ENCODE measurements around the gene NR3C2.
A peak's percentile ranks its signal among the peaks of the same experiment; 100 is the strongest.

The NR3C2 gene

GRCh38 chr4:148441986-148442831 is at the start of gene NR3C2:
Gene NR3C2 (minus strand): TSS chr4:148442414.
- DNase-seq: peak; percentile 81

DNA sequence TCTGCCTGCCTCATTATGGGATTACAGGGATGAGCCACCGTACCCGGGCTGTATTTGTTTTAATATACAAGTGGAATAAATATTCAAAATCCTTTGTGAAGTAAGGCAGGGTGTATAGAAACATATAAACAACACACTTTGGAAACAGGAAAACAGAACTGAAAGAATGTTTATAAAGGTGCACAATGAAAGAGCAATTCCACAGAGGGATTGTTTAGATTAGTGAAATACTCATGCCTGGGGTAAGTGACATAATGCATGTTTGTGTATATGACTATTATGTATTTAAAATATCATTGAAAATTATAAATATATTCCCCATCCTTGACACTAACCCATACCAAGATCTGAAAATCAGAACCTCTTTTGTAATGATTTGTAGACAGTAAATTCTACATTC is 45.0 kb upstream of the NR3C2 start:
- no peak for DNase-seq

GRCh38 chr4:148481636-148482035 is 39.4 kb upstream of the NR3C2 start:
- DNase-seq: no peak

- DNase-seq: no peak
These were observed 35.1 kb upstream of the NR3C2 start for GRCh38 chr4:148477276-148477675.

- no peak for DNase-seq
These were observed 27.7 kb upstream of the NR3C2 start for GRCh38 chr4:148469938-148470337.

DNA sequence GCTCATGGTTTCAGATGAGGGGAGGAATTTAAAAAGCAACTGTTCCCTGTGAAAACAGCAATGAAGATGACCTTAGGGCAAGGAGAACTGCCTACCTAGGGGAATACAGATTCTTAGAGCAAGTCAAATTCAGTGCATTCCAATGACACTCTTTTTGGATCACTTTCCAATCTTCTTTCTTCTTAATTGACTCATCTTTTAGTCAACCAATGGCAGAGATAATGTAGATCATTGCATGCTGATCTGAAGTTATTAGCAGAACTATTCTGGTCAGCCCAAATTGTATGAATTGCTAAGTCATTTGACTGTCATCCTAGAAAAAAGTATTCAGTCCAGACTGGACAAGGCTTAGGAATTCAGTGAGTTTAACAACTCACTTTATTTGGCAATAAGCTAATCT is 12.6 kb upstream of the NR3C2 start:
- DNase-seq: no peak

- DNase-seq: no peak
These were observed 11.6 kb upstream of the NR3C2 start for GRCh38 chr4:148453833-148454232.

GRCh38 chr4:148452970-148453369 is 10.8 kb upstream of the NR3C2 start:
- no peak for DNase-seq

DNA sequence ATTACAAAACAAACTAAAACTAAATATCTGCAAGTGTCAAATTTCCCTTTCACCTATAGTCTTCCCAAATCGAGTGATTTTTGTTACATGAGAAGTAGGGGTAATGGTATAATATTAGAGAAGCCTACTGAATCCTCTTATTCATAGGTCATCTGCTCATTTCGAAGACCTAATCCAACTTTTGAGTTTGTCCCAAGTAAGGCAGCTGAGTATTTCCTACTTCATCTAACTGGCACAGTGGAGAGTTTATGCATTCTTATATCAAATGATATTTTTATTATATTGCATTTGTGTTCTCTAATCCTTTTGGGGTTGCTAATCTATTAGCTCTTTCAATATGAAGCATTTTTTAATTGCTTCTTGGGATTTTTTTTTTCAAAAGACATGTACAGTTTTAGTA is 7.7 kb upstream of the NR3C2 start:
- DNase-seq: no peak

GRCh38 chr4:148448141-148448540 is 5.9 kb upstream of the NR3C2 start:
- DNase-seq: no peak

DNA sequence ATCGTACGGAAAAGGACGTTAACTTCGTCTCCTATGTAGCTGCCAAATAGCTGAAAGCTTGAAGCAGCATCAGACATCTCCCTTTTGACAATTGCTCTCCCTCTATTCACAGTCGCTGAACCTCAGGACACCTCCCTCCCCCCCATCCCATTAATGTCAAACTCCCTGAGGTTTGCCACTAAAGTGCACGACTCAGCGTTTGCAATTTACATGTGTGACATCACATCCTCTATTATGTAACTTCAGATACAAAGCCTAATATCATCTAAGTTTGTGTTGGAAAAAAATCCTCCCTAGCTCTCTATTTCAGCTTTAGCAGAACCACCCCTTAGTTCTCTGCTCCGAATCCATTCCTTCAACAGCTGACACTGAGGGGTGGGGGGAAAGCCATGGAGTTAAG is 5.5 kb upstream of the NR3C2 start:
- no peak for DNase-seq

GRCh38 chr4:148445860-148446330 is 3.7 kb upstream of the NR3C2 start:
- no peak for DNase-seq

- DNase-seq: no peak
These were observed 3.1 kb upstream of the NR3C2 start for GRCh38 chr4:148445071-148445859.

DNA sequence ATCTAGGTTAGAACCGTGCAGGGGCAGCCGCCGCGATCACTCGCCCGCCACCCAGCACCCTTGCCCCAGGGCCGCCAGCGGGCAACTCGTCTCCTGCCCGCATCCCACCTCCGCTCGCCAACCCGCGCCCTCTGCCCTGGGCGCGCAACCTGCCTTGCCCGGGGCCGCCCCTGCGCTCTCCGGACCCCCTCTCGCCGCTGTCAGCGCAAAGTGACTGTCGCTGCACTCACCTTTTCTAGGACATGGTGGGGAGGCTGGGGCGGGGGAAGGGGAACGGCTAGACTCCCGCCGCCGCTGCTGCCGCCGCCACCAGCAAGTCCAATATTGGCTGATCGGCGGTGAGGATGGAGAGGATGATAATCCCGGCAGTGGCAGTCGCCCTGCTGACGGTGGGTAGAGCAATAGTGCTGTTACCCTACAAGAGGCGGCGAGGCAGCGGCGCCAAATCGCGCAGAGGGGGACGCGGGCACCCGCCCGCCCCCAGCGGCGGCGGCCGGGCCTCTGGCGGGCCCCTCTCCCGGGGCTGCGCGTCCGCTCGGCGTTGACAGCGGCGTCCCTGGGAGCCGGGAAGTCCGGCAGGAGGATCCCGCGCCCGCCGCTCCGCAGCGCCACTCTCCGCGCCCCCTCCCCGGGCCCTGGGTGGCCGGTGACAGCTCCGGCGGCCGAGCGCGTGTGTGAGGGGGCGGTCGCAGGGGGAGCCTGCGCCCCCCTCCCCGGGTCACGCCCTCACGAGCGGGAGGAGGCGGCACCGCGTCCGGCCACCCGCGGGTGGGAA is 2.3 kb upstream of the NR3C2 start:
- no peak for DNase-seq

- no peak for DNase-seq
These were observed 1.5 kb upstream of the NR3C2 start for GRCh38 chr4:148443512-148444295.

GRCh38 chr4:148442832-148443511 is 758 bp upstream of the NR3C2 start:
- no peak for DNase-seq

DNA sequence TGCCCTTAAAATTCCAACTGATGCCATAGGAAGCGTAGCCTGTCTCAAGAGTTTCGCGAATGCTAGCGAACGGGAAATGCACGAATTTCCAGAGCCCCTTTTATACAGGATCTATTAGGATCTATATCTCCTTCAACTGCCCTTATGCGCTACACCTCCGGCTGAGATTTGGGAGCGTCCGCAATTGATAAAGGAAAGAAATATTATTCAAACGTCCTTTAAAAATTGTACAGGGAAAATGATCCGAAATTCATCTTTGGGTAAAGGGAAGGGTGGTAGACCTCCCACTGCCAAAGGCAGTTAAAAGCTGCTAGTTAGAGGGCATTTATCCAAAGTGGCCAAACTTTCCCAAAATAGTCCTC is 609 bp downstream of the NR3C2 start:
- no peak for DNase-seq

DNA sequence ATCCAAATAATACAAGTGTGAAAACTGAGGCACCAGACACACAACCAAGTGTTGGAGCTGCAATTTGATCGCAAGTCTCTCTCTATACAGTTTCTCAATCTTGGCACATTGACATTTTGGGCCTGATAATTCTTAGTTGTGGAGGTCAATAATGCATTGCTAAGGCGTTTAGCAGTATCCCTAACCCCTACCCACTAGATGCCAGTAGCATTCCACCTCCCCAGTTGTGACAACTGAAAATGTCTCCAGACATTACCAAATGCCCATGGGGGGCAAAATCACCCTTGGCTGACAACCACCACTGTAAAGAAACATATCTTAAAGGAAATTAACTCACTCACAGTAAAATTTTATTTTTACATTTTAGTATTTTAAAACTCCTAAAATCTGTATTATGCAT is 4.2 kb downstream of the NR3C2 start:
- no peak for DNase-seq

DNA sequence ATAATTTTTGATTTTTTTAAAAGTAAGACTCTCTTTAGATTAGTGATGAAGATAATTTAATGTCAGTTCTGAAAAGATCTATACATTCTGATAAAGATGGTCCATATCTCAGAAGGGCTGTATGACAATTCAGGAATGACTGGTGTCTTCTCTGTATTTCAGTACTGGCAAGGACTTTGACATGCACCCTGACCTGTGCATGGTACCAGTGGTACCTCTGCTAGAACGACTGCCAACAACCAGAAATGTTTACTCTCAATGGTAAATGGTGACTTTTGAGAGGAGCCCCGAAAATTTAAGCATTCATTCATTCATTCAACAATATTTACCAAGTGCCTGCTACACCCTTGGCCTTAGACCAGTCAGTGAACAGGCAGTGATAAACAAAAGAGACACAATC is 4.8 kb downstream of the NR3C2 start:
- no peak for DNase-seq

DNA sequence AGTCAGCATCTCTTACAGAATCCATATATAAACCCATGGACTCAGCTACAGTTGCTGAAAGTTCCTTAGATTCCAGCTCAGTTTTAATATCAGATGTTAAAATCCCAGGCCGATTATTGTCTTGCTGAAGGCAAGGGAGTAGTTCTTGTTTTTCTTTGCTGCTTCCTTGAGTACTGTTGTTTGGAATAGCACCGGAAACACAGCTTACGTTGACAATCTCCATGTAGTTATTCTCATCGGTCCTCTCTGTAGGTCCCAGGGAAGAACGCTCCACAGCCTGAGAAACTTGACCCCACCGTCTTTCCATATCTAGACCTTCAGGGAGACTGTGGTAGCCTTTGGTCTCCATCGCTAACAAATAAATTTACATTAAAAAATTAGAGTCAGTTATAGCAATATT is 5.7 kb downstream of the NR3C2 start:
- DNase-seq: no peak

DNA sequence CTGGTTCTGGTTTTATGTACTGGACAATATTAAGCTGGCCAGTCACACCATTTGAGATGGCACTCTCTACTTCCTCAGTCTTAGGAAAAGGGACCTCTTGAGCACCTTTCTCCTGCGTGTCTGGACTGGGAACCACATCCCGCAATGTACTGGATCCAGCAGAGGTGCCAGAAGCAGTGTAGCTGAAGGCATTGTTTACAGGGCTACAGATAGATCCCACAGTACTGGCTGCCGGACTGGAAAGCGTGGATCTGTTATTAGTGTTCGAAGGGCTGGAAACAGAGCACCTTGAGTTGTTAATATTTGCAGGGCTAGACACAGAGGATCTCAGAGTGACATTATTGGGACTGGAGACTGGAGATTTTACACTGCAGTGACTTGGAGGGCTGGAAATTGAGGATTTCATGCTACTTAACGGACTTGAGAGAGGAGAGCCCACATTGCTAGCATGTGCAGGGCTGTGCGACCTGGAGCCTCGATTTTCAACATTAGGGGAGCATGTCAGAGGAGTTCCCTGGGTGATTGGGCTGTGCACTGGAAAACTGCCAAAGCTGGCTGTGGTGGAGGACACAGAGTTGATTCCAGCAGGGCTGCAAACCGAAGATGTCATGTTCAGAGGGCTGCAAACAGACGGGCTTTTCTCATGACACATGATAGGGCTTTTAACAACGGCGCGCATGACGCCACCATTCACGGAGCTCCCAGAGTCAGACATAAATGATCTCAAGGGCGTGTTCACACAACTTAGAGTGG is 6.4 kb downstream of the NR3C2 start:
- DNase-seq: no peak

All from NCI-H1105 (cell line).